IMR-90 (cell line): ENCODE results near the gene CDK5R2. TPM values are rescaled to one million over a fixed set of nuclear protein-coding genes. Genes with fewer than 3 reads are reported as not detected.

Experiments
- ATAC-seq: fragments of 200-7000 bp; cut with Tn5 transposase; 2 replicates; pipeline ENCODE4 v1.9.1; 2020; ENCODE audit warnings: low read depth, mild to moderate bottlenecking, moderate library complexity
- BruUV-seq: library from RNA; stranded (reverse); fragments of 400-500 nt; replicated peaks from 2 replicates; lab custom pipeline; 2021; lab: Mats Ljungman, UMichigan
- CTCF ChIA-PET: fragments of 300-600 bp; formaldehyde crosslinking; extraction: SDS; loops from one replicate; lab custom pipeline; 2021; ENCODE audit warnings: antibody characterized with exemption; lab: Yijun Ruan, JAX
- POLR2A ChIA-PET: fragments of 300-600 bp; sonication (Branson Sonifier 250); formaldehyde crosslinking; loops from one replicate; lab custom pipeline; 2022; ENCODE audit warnings: antibody characterized with exemption; ENCODE audit not compliant: unreplicated experiment; lab: Charles Lee
- DNase-seq: peaks from one replicate; pipeline ENCODE4 v3.0.0; 2013
- H2AFZ ChIP-seq: replicated peaks from 2 replicates; pipeline ENCODE3; 2013; ENCODE audit warnings: low read length, mild to moderate bottlenecking; ENCODE audit not compliant: poor library complexity
- H2AK5ac ChIP-seq: 2 replicates; pipeline ENCODE4 v1.6.1; 2013; ENCODE audit warnings: low read depth, low read length, inconsistent platforms
- H2AK9ac ChIP-seq: replicated peaks from 2 replicates; pipeline ENCODE3; 2013; ENCODE audit warnings: mild to moderate bottlenecking, low read depth, low read length, moderate library complexity; ENCODE audit not compliant: poor library complexity
- H2BK120ac ChIP-seq: 2 replicates; pipeline ENCODE4 v1.6.1; 2013; ENCODE audit warnings: low read depth, low read length, inconsistent platforms
- H2BK15ac ChIP-seq: 3 replicates; pipeline ENCODE4 v1.6.1; 2013; ENCODE audit warnings: low read depth, low read length, inconsistent platforms
- H2BK20ac ChIP-seq: 2 replicates; pipeline ENCODE4 v1.6.1; 2013; ENCODE audit warnings: low read depth, mild to moderate bottlenecking, inconsistent platforms, low read length, moderate library complexity
- H2BK5ac ChIP-seq: 2 replicates; pipeline ENCODE4 v1.6.1; 2013; ENCODE audit warnings: mild to moderate bottlenecking, low read depth, low read length, inconsistent platforms; ENCODE audit not compliant: poor library complexity, severe bottlenecking
- H3K14ac ChIP-seq: replicated peaks from 2 replicates; pipeline ENCODE4 v1.6.1; 2013; ENCODE audit warnings: low read depth, low read length, inconsistent platforms
- H3K18ac ChIP-seq: 2 replicates; pipeline ENCODE4 v1.6.1; 2013; ENCODE audit warnings: low read depth, low read length, control low read depth
- H3K23ac ChIP-seq: 2 replicates; pipeline ENCODE4 v1.6.1; 2013; ENCODE audit warnings: low read depth, low read length, inconsistent platforms
- H3K27ac ChIP-seq: 2 replicates; pipeline ENCODE4 v1.5.1; 2013; ENCODE audit warnings: mild to moderate bottlenecking, control low read depth, low read length; ENCODE audit not compliant: insufficient read depth
- H3K27me3 ChIP-seq: 2 replicates; pipeline ENCODE4 v1.6.1; 2013; ENCODE audit warnings: low read length; ENCODE audit not compliant: control insufficient read depth, insufficient read depth
- H3K36me3 ChIP-seq: 2 replicates; pipeline ENCODE4 v1.6.1; 2013; ENCODE audit warnings: low read length, mixed read lengths; ENCODE audit not compliant: control insufficient read depth, insufficient read depth
- H3K4ac ChIP-seq: 2 replicates; pipeline ENCODE4 v1.6.1; 2013; ENCODE audit warnings: low read depth, low read length, inconsistent platforms
- H3K4me1 ChIP-seq: 2 replicates; pipeline ENCODE4 v1.6.1; 2013; ENCODE audit warnings: low read length, mixed read lengths; ENCODE audit not compliant: control insufficient read depth, insufficient read depth
- H3K4me2 ChIP-seq: 2 replicates; pipeline ENCODE4 v1.6.1; 2013; ENCODE audit warnings: low read depth, mild to moderate bottlenecking, control low read depth, low read length, moderate library complexity
- H3K4me3 ChIP-seq: 2 replicates; pipeline ENCODE4 v1.5.1; 2013; ENCODE audit warnings: low read depth, mild to moderate bottlenecking, control low read depth, low read length, moderate library complexity; ENCODE audit not compliant: insufficient read depth
- H3K56ac ChIP-seq: 2 replicates; pipeline ENCODE4 v1.6.1; 2013; ENCODE audit warnings: low read length, inconsistent platforms; ENCODE audit not compliant: insufficient read depth; ENCODE audit errors: extremely low read depth
- H3K79me1 ChIP-seq, 2 experiments: 2 replicates each; pipeline ENCODE4 v1.6.1; 2013; ENCODE audit warnings: low read length in 2 of 2, inconsistent platforms in 1 of 2, low read depth in 1 of 2
- H3K9ac ChIP-seq: 2 replicates; pipeline ENCODE4 v1.6.1; 2013; ENCODE audit warnings: low read depth, low read length, control low read depth
- H3K9me1 ChIP-seq: 2 replicates; pipeline ENCODE4 v1.6.1; 2013; ENCODE audit warnings: low read length, inconsistent platforms; ENCODE audit not compliant: insufficient read depth
- H3K9me3 ChIP-seq: 2 replicates; pipeline ENCODE4 v1.6.1; 2013; ENCODE audit warnings: low read length; ENCODE audit not compliant: control insufficient read depth, insufficient read depth
- H4K20me1 ChIP-seq: 2 replicates; pipeline ENCODE4 v1.6.1; 2013; ENCODE audit warnings: low read length, inconsistent platforms; ENCODE audit not compliant: insufficient read depth
- H4K5ac ChIP-seq: 2 replicates; pipeline ENCODE4 v1.6.1; 2013; ENCODE audit warnings: mild to moderate bottlenecking, low read depth, low read length, control low read depth
- H4K8ac ChIP-seq, 2 experiments: 2 replicates each; pipeline ENCODE4 v1.6.1; 2013; ENCODE audit warnings: low read depth in 2 of 2, low read length in 2 of 2, control low read depth in 1 of 2, inconsistent platforms in 1 of 2
- H4K91ac ChIP-seq: 2 replicates; pipeline ENCODE4 v1.6.1; 2013; ENCODE audit warnings: low read depth, low read length, inconsistent platforms; ENCODE audit not compliant: insufficient read depth
- BHLHE40 ChIP-seq: fragments of 150-350 bp; IDR thresholded peaks from 2 replicates; pipeline ENCODE4 v1.6.1; 2016; ENCODE audit warnings: mild to moderate bottlenecking, low read depth, low read length
- CHD1 ChIP-seq: IDR thresholded peaks from 2 replicates; pipeline ENCODE4 v1.6.1; 2012; ENCODE audit warnings: low read depth, low read length, improper control_type of control experiment
- ELK1 ChIP-seq: fragments of 150-350 bp; IDR thresholded peaks from 2 replicates; pipeline ENCODE4 v1.6.1; 2016; ENCODE audit warnings: low read depth, mild to moderate bottlenecking, low read length, moderate library complexity, borderline replicate concordance
- MXI1 ChIP-seq: IDR thresholded peaks from 2 replicates; pipeline ENCODE4 v1.6.1; 2012; ENCODE audit warnings: low read depth, mild to moderate bottlenecking, low read length, moderate library complexity, borderline replicate concordance
- NFE2L2 ChIP-seq: fragments of 150-350 bp; IDR thresholded peaks from 2 replicates; pipeline ENCODE4 v1.6.1; 2016; ENCODE audit warnings: low read depth, mild to moderate bottlenecking, low read length
- POLR2A ChIP-seq: IDR thresholded peaks from 2 replicates; pipeline ENCODE4 v1.6.1; 2012; ENCODE audit warnings: mild to moderate bottlenecking, low read depth, low read length
- RAD21 ChIP-seq: IDR thresholded peaks from 2 replicates; pipeline ENCODE4 v1.6.1; 2012; ENCODE audit warnings: low read length, improper control_type of control experiment
- RCOR1 ChIP-seq: IDR thresholded peaks from 2 replicates; pipeline ENCODE4 v1.6.1; 2012; ENCODE audit warnings: mild to moderate bottlenecking, low read length, improper control_type of control experiment; ENCODE audit not compliant: insufficient replicate concordance
- RFX5 ChIP-seq: IDR thresholded peaks from 2 replicates; pipeline ENCODE4 v1.8.0; 2012; ENCODE audit warnings: low read depth, mild to moderate bottlenecking, low read length, moderate library complexity
- SMC3 ChIP-seq: fragments of 150-350 bp; IDR thresholded peaks from 2 replicates; pipeline ENCODE4 v1.6.1; 2016; ENCODE audit warnings: low read depth, mild to moderate bottlenecking, antibody characterized with exemption, low read length, moderate library complexity
- WGBS, 2 experiments: methylation state at CpG; one replicate each; pipeline versions ENCODE4 v1.1.5 to v1.1.7; 2013; ENCODE audit warnings: missing lambda C conversion rate in 2 of 2; ENCODE audit not compliant: insufficient read length in 1 of 2; ENCODE audit errors: extremely low coverage in 2 of 2; 5-methylcytosine and 5-hydroxymethylcytosine counted together
- dilution Hi-C: fragments of 300-500 bp; cut with HindIII; formaldehyde crosslinking; loops from one replicate; pipeline ENCODE4 v1.14.3; 2018; ENCODE audit warnings: low sequenced_read_pairs; ENCODE audit not compliant: unreplicated experiment
- in situ Hi-C: fragments of 300-500 bp; cut with MboI; formaldehyde crosslinking; loops from 3 replicates; pipeline ENCODE4 v1.14.3; 2019; ENCODE audit warnings: low sequenced_read_pairs, inconsistent platforms, mixed read lengths
- intact Hi-C: fragments of 100-400 bp; cut with micrococcal nuclease; formaldehyde crosslinking; loops from 2 replicates; pipeline ENCODE4 v1.10.0; 2022
- polyA plus RNA-seq, 3 experiments: library from polyadenylated mRNA; depleted of rRNA; stranded (reverse); fragments of >200 nt; gene quantifications; 2 replicates each; pipeline ENCODE4 v1.2.3, GENCODE V29; 2012; ENCODE audit warnings: low replicate concordance in 1 of 3
- total RNA-seq: library from RNA; depleted of rRNA; stranded (reverse); fragments of >200 nt; gene quantifications from 2 replicates; pipeline ENCODE4 v1.2.3, GENCODE V29; 2012

CDK5R2 gene
- total and polyA plus RNA-seq, 2 of the 4 experiments (the other 2 are of a cell fraction), result not detected

DNA sequence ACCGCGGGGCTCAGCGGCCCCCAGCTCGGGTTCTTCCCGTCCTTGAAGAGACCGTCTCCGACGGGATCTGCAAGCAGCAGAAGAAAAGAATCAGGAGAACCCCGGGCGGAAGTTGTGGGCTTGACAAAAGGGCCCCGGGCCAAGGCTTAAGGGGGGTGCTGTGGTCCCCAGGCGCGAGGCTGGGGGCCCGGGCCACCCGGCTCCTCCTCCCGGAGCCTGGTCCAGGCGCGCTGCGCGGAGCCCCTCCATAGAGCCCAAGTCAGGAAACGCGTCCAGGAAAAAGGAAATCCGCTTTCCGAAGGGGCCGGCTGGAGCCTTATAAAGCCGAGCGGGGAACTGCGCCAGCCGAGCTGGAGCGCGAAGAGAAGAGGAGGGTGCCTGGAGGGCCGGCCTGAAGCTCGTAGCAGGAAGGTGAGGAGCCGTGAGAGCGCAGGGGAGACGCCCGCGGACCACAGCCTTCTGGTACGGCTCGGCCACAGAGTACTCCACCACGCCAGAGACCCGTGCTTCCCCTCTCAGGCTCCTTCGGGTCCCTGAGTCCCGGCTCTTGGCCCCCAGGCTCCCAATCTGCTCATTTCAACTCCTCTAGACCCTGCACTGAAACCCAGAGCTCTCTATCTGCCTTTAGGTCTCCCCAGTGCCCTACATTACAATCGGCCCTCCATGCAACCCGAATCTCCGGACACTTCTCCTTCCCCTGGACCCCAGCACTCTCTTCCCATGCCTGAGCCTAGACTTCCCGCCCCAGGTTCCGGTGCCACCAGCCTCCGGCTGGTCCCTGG is 25.0 kb downstream of the CDK5R2 start (continued):
- no peak for TF ChIP-seq MXI1

- H3K9me3 ChIP-seq, result no peaks in the 10 kb centered on the region
- no peak within 1 kb of the TSS for H2AK9ac ChIP-seq
- H2BK5ac ChIP-seq, result no peak within 1 kb of the TSS
- H4K8ac ChIP-seq, result no peak within 1 kb of the TSS
- no peak within 1 kb of the TSS for H2AK5ac ChIP-seq
- peaks cover 3% of the 10 kb centered on the region; the same call in 1 of the 2 replicates for H4K20me1 ChIP-seq
- intact Hi-C loops, result no loop called here
- no peak within 1 kb of the TSS for H3K27ac ChIP-seq
- H3K4me2 ChIP-seq, result no peak within 1 kb of the TSS
- no peaks in the 10 kb centered on the region; the same call in 1 of the 2 replicates for H3K9me1 ChIP-seq
- TF ChIP-seq POLR2A (no peak), RAD21 (no peak), RCOR1 (no peak), CHD1 (no peak), RFX5 (no peak), ELK1 (no peak), SMC3 (no peak), BHLHE40 (no peak), NFE2L2 (no peak)
- dilution Hi-C loops, result no loop called here
- H2BK120ac ChIP-seq, result no peak within 1 kb of the TSS
- CTCF ChIA-PET, result no interaction called here
- H3K14ac ChIP-seq, result no peak within 1 kb of the TSS
- no peak within 1 kb of the TSS for H3K23ac ChIP-seq
- no peak within 1 kb of the TSS for H3K9ac ChIP-seq
- H2BK15ac ChIP-seq, result no peak within 1 kb of the TSS
- no peak within 1 kb of the TSS for H3K18ac ChIP-seq
- DNase-seq, result no peak
- H3K36me3 ChIP-seq, result no peaks in the 10 kb centered on the region
- POLR2A ChIA-PET, result no interaction called here
- no peak within 1 kb of the TSS for H4K5ac ChIP-seq
- BruUV-seq, result no TSS peak
- no peak within 1 kb of the TSS for H4K91ac ChIP-seq
- no peak within 1 kb of the TSS for H3K56ac ChIP-seq
- H3K4me1 ChIP-seq, result 0 out of 2 replicates have a peak, but pooled peaks cover 2% of the 10 kb centered on the region
- 0% methylated on average over 1 of the region's 32 CpGs; no CpG with 5 or more reads in 1 of the 2 experiments for WGBS, 2 experiments
- no peak within 1 kb of the TSS for H3K4ac ChIP-seq
- in situ Hi-C loops, result no loop called here
- no peak for ATAC-seq
- no peak within 1 kb of the TSS for H2BK20ac ChIP-seq
- no peaks in the 10 kb centered on the region for H3K79me1 ChIP-seq
- H3K4me3 ChIP-seq, result no peak within 1 kb of the TSS
- H3K27me3 ChIP-seq, result peaks cover 89% of the 10 kb centered on the region
- H2AFZ ChIP-seq, result no peak within 1 kb of the TSS
Observed at GRCh38 chr2:218985021-218985324, 25.5 kb downstream of the CDK5R2 start, which contains the start of gene FEV. Gene FEV, minus strand, starts transcription at chr2:218985184. Its CDS starts 109 bp downstream, at chr2:218985075.
